ENCODE data around the gene MPP4.

MPP4 gene

DNA sequence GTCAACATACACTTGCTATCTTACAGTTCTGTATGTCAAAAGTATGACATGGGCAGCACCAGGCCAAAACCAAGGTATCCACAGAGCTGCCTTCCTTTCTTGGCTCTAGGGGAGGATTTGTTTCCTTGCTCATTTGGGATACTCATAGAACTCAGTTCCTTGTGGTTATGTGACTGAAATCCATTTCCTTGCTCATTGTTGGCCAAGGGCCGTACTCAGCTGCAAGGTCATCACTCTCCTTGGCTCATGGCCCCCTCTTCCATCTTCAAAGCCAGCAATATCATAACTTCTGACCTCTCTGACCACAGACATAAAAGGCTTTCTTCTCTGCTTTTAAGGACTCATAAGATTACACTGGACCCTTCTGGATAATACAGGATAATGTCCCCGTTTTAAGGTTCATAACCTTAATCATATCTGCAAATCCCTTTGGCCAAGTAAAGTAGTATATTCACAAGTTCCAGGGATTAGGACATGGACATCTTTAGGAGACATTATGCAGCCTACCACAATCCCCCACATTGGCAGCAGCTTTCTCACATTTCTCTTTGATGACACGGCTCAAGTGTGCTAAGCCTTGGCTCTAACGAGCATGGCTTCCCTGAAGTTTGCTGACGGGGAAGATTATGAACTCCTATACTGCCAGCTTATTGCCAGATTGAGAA is 76.0 kb downstream of the MPP4 start:
- no peak for DNase-seq

- DNase-seq, result no peak
Measured at GRCh38 chr2:201621293-201621999, 77.0 kb downstream of the MPP4 start.

GRCh38 chr2:201618744-201619662 is 79.4 kb downstream of the MPP4 start:
- DNase-seq, result no peak

DNA sequence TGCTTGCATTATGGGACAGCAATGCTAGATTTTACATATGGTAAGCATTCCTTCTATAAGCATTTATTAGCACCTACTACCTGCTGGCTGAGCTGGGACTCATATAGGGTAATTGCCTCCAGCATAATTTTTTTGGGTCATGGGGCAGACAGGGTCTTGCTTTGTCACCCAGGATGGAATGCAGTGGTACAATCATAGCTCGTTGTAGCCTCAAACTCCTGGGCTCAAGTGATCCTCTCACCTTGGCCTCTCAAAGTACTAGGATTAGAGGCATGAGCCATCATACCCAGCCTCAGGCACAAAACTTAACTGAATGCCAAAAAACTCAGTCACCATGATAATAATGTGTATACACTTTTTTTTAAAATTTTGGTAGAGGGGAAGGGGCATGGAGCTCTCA is 90.4 kb downstream of the MPP4 start:
- DNase-seq, result no peak

DNA sequence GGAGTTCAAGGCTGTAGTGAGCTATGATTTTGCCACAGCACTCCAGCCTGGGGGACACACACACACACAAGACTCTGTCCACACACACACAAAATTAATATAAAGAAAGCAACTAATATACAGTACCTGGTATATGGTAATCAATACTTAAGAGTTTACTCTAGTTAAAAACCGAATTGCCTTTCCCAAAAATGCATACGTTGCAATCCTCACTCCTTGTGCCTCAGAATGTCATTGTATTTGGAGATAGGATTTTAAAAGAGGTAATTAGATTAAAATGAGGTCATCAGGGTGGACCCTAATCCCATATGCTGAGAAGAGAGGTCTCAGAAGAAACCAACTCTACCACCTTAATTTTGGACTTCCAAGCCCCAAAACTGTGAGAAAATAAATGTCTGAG is 90.9 kb downstream of the MPP4 start:
- DNase-seq, result no peak

DNA sequence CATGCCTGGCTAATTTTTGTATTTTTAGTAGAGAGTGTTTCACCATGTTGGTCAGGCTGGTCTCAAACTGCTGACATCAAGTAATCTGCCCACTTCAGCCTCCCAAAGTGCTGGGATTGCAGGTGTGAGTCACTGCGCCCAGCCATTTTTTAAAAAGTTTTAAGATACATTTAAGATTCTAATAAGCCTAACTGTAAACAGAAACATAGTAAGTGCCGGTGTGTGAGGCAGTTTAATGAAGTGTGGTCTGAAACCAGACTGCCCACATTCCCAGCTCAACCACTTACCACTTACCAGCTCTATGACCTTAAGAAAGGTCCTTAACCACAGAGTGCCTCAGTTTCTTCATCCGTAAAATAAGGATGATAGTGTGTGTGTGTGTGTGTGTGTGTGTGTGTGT is 97.5 kb downstream of the MPP4 start:
- no peak for DNase-seq

GRCh38 chr2:201597397-201597796 is 101.0 kb downstream of the MPP4 start:
- DNase-seq, result no peak

All from T-helper 1 cell (primary cell).